Astrocyte of the cerebellum (primary cell): ENCODE results near the gene PSMB9.
"Not testable (repeated sequence)": the region's sequence is repeated elsewhere in the genome, so short reads cannot be mapped to it uniquely, and the experiment has no call there.

Source experiments
- DNase-seq: peaks from one replicate; pipeline ENCODE4 v3.0.0-alpha.2; 2011; ENCODE audit warnings: low read depth
- H3K4me3 ChIP-seq: 2 replicates; pipeline ENCODE4 v1.5.1; 2011; ENCODE audit warnings: mild to moderate bottlenecking, low read depth, low read length, moderate library complexity
- CTCF ChIP-seq: IDR thresholded peaks from 2 replicates; pipeline ENCODE4 v1.5.1; 2012; ENCODE audit warnings: low read length, low read depth, moderate library complexity, mild to moderate bottlenecking; ENCODE audit errors: missing control alignments
- in situ Hi-C: cut with HindIII; loops from 2 replicates; pipeline ENCODE4 v1.10.0; 2017; ENCODE audit warnings: low sequenced_read_pairs

PSMB9 gene

GRCh38 chr6:32853541-32854375 is at the start of gene PSMB9, which contains the start of gene TAP1:
TSS of gene PSMB9 (plus strand) at chr6:32854192. CDS start at chr6:32854230, 38 bp downstream.
TSS of gene TAP1 (minus strand) at chr6:32853704. CDS start at chr6:32853636, 68 bp downstream.
- peak; percentile 77 for DNase-seq
- in situ Hi-C loops, result no loop called here
- H3K4me3 ChIP-seq, result peak within 1 kb of the TSS; percentile 93
- peak; percentile 77 for TF ChIP-seq CTCF

- DNase-seq, in situ Hi-C loops: not testable (repeated sequence)
Observed at GRCh38 chr6:32805404-32805803, 48.6 kb upstream of the PSMB9 start.

GRCh38 chr6:32807020-32807580 is 46.9 kb upstream of the PSMB9 start:
- no peak overlapping the region for H3K4me3 ChIP-seq
- in situ Hi-C loops, result no loop called here
- DNase-seq, result no peak
- no peak for TF ChIP-seq CTCF

More at GRCh38 chr6:32805404-32805803, 48.6 kb upstream of the PSMB9 start:
- not testable (repeated sequence) for H3K4me3 ChIP-seq

GRCh38 chr6:32809171-32809570 is 44.8 kb upstream of the PSMB9 start:
- in situ Hi-C loops, result no loop called here
- DNase-seq, result no peak
- no peak overlapping the region for H3K4me3 ChIP-seq
- no peak for TF ChIP-seq CTCF

- no peak for DNase-seq
- H3K4me3 ChIP-seq, result no peak overlapping the region
- in situ Hi-C loops, result no loop called here
- TF ChIP-seq CTCF, result no peak
Observed at GRCh38 chr6:32814145-32814544, 39.8 kb upstream of the PSMB9 start.

- no peak for DNase-seq
- in situ Hi-C loops, result no loop called here
- H3K4me3 ChIP-seq, result no peak overlapping the region
- TF ChIP-seq CTCF, result no peak
Observed at GRCh38 chr6:32815115-32815514, 38.9 kb upstream of the PSMB9 start.

- H3K4me3 ChIP-seq, result no peak overlapping the region
- TF ChIP-seq CTCF, result no peak
- DNase-seq, result no peak
- in situ Hi-C loops, result no loop called here
Observed at GRCh38 chr6:32815996-32816395, 38.0 kb upstream of the PSMB9 start.
